ES-I3 (cell line): ENCODE results near the gene CHRNG.

Experiments
- H3K36me3 ChIP-seq: 2 replicates; pipeline ENCODE4 v1.6.1; 2013; ENCODE audit warnings: mild to moderate bottlenecking, low read length, control low read depth, moderate library complexity; ENCODE audit not compliant: insufficient read depth
- H3K4me1 ChIP-seq: 2 replicates; pipeline ENCODE4 v1.6.1; 2013; ENCODE audit warnings: mild to moderate bottlenecking, control low read depth, low read length; ENCODE audit not compliant: insufficient read depth
- H3K9ac ChIP-seq: 2 replicates; pipeline ENCODE4 v1.6.1; 2013; ENCODE audit warnings: low read depth, mild to moderate bottlenecking, low read length, moderate library complexity
- H3K9me3 ChIP-seq: 2 replicates; pipeline ENCODE4 v1.6.1; 2013; ENCODE audit warnings: mild to moderate bottlenecking, low read length, moderate library complexity; ENCODE audit not compliant: control insufficient read depth, insufficient read depth

CHRNG gene

DNA sequence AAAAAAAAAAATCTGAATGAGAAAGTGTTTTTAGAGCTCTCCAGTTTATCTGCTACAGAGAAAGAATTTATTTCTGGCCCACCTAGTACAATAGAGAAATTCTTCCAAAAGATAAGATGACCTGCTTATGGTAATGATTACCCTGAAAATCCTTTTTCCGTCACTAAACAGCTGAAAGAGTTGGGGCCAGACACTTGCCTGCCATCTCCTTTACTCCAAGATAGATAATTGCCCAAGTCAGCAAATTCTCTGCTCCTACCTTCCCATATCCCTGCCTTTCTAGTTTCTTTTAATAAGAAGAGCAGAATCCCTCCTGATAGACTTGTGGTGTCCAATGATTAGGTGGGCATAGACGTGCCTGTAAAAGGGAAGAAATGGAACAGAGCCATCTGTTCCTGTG lies 39.1 kb downstream of the CHRNG start:
- H3K4me1 ChIP-seq, result no peaks in the 10 kb centered on the region; the same call in 1 of the 2 replicates
- no peak overlapping the region for H3K9ac ChIP-seq
- no peaks in the 10 kb centered on the region; the same call in none of the 2 replicates for H3K36me3 ChIP-seq
- no peaks in the 10 kb centered on the region for H3K9me3 ChIP-seq

DNA sequence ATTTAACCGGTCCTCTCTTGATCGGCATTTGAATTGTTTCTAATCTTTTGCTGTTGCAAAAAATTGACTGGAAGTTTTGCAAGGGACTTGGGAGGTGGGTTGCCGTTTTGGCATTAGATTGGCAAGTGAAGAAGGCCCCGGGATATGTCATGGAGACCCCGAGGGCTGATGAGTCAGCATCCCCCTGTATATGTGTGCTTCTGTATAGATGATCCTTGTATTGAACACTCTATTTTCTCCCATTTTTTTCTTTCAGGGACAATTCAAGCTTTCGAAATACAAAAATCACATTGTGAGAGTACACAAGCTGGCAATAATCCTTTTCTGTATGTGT lies 41.1 kb downstream of the CHRNG start:
- H3K4me1 ChIP-seq, result no peaks in the 10 kb centered on the region; the same call in 1 of the 2 replicates
- no peaks in the 10 kb centered on the region; the same call in 1 of the 2 replicates for H3K36me3 ChIP-seq
- H3K9ac ChIP-seq, result no peak overlapping the region
- H3K9me3 ChIP-seq, result no peaks in the 10 kb centered on the region

DNA sequence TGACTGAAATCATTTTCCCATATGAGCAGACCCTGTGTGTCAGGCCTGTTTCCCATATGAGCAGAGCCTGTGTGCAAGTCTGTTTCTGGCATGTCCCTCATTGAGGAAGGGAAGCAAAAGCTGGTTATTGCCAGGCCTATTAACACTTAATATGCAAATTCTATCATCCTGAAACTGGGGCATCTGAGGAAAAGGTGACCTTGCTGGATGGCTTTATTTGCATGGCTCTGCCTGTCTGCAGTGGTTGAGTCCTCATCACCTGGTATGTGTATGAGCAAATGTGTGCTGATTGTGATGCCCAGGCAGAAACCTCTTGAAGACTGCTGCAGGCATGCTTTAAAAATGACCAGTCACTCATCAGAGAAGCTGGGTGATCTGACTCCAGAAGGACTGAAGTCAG lies 42.2 kb downstream of the CHRNG start:
- H3K9ac ChIP-seq, result no peak overlapping the region
- no peaks in the 10 kb centered on the region; the same call in 1 of the 2 replicates for H3K36me3 ChIP-seq
- no peaks in the 10 kb centered on the region for H3K9me3 ChIP-seq
- peaks cover under 1% of the 10 kb centered on the region; the same call in 1 of the 2 replicates for H3K4me1 ChIP-seq

DNA sequence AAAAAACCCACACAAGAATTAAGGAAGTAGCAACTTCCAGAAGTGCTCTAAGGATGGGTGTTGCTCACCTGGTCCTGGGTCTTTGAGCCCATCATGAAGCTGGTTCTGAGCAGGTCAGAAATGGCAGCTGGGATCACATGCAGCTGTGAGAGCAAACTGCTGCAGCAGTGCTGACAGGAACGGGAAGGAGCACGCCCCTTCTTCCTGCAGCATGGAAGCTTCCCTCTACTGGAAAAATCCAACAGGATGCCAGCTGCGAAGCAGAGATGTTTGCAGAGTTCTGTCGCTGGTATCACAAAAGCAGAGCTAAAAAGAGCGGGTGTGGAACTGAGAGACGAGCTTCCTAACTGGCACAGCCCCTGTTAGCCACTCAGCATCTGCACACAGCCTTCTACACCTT lies 44.7 kb downstream of the CHRNG start:
- Histone ChIP-seq H3K9me3 (no peaks in the 10 kb centered on the region), H3K4me1 (peaks cover 8% of the 10 kb centered on the region; the same call in 1 of the 2 replicates), H3K36me3 (no peaks in the 10 kb centered on the region; the same call in 1 of the 2 replicates), H3K9ac (no peak overlapping the region)

DNA sequence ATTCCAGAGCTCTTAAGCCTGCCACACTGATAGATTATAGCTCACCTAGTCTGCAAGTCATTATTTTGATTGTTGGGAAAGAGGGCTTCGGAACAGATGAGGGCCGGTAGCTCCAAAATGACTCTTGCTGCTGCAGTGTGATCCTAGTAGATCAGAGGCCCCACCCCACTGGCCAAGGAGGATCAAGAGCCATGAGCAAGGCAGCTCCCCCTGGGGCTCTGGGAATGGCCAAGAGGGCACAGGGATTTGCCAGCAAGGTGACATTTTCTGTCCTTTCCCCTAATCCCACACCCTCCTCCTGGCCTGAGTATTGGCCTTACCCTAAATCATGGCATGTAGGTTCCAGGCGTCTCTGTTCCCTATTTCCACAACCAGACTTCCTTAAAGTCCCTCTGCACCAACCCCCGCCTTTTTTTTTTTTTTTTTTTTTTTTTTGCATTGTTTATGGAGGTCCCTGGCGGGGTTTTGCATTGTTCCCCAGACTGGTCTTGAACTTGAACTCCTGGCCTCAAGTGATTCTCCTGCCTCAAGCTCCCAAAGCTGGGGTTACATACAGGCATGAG lies 47.5 kb downstream of the CHRNG start:
- no peak overlapping the region for H3K9ac ChIP-seq
- no peaks in the 10 kb centered on the region; the same call in 1 of the 2 replicates for H3K36me3 ChIP-seq
- H3K9me3 ChIP-seq, result no peaks in the 10 kb centered on the region
- peaks cover 8% of the 10 kb centered on the region; the same call in 1 of the 2 replicates for H3K4me1 ChIP-seq

DNA sequence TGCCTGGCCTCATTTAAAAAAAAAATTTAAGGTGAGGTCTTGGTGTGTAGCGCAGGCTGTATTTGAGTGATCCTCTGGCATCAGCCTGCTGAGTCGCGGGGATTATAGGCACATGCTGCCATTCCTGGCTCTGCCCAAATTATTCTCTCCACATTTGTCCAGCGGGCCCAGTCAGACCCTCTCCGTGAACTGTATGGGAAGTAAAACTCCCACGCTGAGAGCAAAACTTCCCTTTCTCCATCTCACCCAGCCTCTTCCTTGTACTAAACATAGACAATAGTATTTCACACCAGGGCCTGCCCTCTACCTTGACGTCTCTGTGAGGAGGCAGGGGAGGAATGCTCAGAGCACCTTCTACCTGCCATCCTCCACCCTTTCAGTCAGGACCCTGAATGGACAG lies 48.0 kb downstream of the CHRNG start:
- Histone ChIP-seq H3K36me3 (no peaks in the 10 kb centered on the region; the same call in 1 of the 2 replicates), H3K9me3 (no peaks in the 10 kb centered on the region), H3K4me1 (peaks cover 10% of the 10 kb centered on the region), H3K9ac (no peak overlapping the region)

DNA sequence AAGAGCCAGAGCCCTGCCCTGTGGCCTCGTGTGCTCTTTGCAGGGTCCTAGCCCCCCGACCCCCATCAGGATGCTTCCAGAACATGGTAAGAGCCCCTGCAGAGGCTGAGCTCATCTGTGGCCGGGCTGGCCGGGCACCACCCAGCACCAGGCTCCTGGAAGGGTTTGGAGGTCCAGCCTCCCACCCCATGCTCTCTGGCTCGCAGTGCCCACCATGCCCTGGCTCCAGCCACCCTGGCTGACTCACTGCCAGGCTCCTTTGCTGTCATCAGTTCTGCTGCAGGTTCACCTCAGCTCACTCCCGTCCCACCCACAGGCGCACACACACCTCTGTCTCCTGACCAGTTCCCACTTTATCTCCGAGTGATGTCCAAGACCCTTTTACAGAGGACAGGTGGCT lies 48.5 kb downstream of the CHRNG start:
- Histone ChIP-seq H3K9me3 (no peaks in the 10 kb centered on the region), H3K36me3 (no peaks in the 10 kb centered on the region; the same call in 1 of the 2 replicates), H3K4me1 (peaks cover 15% of the 10 kb centered on the region), H3K9ac (no peak overlapping the region)

DNA sequence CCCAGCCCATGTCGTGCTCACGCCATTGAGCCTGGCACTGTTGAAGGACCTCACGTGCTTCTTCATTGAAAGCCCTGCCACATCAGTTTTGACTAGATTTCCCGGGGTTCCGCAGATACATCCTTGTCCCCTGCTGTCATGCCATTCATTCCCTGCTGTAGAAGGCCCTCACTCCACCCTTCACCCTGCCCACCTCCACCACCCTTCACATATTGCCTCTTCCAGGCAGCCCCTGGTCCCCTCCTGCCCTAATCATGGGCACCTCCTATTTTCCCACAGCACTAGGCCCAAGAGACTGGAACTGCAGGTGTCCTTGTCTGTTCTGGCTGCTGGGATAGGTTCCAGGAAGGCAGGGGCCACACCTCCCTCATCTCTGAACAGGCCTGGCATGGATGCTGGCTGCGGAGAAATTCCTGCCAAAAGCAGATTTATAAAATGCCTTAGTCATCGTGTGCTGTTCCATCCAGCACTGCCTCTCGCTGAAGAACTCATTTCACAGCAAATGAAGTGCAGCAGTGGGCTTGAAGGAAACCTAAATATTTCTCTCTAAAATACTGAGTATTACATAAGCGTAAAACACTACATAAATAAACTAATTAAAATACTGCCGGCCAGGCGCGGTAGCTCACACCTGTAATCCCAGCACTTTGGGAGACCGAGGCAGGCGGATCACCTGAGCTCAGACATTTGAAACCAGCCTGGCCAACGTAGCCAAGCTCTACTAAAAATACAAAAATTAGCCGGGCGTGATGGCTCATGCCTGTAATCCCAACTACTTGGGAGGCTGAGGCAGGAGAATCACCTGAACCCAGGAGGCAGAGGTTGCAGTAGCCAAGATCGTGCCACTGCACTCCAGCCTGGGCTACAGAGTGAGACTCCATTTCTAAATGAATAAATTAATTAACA lies 49.4 kb downstream of the CHRNG start:
- Histone ChIP-seq H3K9me3 (no peaks in the 10 kb centered on the region), H3K4me1 (peaks cover 16% of the 10 kb centered on the region), H3K36me3 (no peaks in the 10 kb centered on the region; the same call in 1 of the 2 replicates), H3K9ac (no peak overlapping the region)

DNA sequence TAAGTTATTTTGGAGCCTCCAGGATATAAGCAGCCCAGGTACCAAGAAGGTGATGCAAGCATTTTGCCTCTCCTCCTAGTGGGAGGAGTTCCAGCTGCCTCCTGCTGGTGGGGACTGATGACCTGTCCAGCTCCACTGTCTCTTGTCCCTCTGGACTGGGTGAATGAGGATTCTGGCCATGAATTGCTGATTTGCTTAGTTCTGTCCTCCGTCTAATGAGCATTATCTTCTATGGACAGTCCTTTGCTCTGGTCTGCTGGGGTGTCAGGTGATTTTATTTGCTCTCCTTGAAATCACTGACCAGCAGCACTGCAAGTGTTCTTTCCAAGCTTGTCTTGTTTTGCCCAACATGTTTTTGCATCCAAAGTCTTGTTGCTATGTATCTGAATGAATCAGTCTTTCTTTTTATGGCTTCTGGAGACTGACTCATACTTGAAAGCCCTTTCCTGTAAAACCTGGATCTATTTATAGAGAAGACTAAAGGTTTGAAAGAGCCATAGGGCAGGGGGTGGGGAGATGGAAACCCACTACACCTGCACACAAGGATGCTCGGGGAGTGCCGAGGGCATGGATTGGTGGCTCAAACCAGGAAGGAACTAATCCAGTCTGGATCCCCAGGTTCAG lies 53.4 kb downstream of the CHRNG start:
- Histone ChIP-seq H3K4me1 (peaks cover 8% of the 10 kb centered on the region), H3K9ac (no peak overlapping the region), H3K36me3 (no peaks in the 10 kb centered on the region), H3K9me3 (no peaks in the 10 kb centered on the region)

DNA sequence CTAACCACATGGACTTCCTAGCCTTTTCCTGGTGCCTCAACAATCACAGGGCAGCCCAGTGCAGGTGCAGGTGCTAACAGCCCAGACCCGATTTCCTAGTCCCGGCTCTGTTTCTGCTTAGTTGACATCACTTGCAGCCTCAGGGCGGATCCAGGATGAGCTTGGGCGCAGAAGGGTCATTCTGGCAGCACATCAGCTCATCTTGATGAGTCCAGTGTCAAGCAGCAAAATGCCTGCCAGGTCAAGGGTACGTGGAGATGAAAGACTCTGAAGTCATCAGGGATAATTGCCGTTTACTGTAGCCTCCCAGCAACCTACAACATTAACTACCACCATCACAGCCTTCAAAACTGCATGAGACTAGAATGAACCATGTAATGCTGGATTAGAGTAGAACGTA lies 54.5 kb downstream of the CHRNG start:
- no peak overlapping the region for H3K9ac ChIP-seq
- H3K9me3 ChIP-seq, result no peaks in the 10 kb centered on the region
- no peaks in the 10 kb centered on the region for H3K36me3 ChIP-seq
- peaks cover 13% of the 10 kb centered on the region for H3K4me1 ChIP-seq
